GM19025 (cell line): ENCODE measurements around the gene CLSTN1.
A peak's percentile ranks its signal among the peaks of the same experiment; 100 is the strongest.
"Not testable (repeated sequence)": the region's sequence is repeated elsewhere in the genome, so short reads cannot be mapped to it uniquely, and the experiment has no call there.

ENCODE experiments used
- ATAC-seq: cut with Tn5 transposase; IDR thresholded peaks from one replicate; pipeline ENCODE4 v1.9.1; 2021; ENCODE audit warnings: mild to moderate bottlenecking, low read depth, moderate library complexity; ENCODE audit not compliant: unreplicated experiment

Gene CLSTN1

DNA sequence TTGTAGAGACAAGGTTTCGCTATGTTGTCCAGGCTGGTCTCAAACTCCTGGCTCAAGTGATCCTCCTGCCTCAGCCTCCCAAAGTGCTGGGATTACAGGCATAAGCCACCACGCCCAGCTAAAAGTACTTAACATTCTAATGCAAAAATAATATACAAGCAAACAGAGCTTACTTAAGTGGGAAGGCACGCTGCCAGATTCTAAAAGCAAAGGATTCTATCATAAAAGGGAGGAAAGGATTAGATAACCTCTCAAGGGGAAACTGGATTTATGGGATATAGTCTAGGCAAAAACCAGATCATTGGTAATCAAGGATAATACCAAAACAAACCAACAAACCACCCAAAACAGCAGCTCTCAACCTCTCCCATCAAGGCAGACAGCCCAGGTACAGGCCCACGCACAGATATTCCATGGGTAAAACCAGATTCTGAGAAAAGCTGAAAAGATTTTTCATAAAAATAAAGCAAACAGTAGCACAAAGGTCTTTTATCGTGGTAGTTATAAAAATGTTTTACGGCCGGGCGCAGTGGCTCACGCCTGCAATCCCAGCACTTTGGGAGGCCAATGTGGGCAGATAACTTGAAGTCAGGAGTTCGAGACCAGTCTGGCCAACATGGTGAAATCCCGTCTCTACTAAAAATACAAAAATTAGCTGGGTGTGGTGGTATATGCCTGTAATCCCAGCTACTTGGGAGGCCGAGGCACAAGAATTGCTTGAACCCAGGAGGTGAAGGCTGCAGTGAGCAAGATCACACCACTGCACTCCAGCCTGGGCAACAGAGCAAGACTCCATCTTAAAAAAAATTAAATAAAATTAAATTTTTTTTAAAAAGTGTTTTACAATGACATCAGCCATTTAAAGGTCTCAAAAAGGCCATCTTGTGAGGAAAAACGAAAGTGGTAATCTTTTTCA is 20.5 kb downstream of the CLSTN1 start:
- not testable (repeated sequence) for ATAC-seq

DNA sequence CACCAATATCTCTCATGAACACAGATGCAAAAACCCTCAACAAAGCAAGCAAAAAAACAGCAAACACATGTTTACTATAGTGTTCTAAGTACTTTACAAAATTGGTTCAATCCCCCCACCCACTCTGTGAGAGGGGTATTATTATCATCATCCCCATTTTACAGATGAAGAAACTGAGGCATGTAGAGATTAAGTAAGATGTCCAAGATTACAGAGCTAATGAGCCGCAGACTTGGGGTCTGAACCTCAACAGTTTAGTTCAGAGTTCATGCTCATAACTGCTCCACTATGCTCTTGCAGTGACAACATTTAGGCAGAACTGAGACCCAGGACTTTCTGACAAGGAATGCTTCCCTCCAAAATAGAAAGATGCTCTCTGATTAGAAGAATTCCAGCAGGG is 21.9 kb downstream of the CLSTN1 start:
- ATAC-seq, result no peak

- no peak for ATAC-seq
Observed at GRCh38 chr1:9798236-9799130, 25.3 kb downstream of the CLSTN1 start.

DNA sequence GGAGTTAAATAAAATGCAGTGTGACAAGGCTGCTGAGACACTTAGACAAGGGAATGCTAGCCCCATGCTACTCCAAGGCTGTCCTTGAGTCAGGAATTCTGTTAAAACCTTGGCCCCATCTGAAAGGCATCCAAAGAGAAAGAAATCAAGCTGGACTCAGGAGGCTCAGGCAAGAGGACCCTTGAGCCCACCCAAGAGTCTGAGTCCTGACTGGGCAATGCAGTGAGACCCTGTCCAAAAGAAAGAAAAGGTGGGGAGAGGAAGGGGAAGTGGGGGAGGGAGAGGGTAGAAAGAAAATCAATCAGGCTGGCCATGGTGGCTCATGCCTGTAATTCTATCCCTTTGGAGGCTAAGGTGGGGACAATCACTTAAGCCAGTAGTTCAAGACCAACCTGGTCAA is 26.7 kb downstream of the CLSTN1 start:
- ATAC-seq, result no peak

- no peak for ATAC-seq
Observed at GRCh38 chr1:9794081-9794480, 29.7 kb downstream of the CLSTN1 start.

- ATAC-seq, result no peak
Observed at GRCh38 chr1:9793291-9793690, 30.5 kb downstream of the CLSTN1 start.

- no peak for ATAC-seq
Observed at GRCh38 chr1:9792156-9793042, 31.4 kb downstream of the CLSTN1 start.

GRCh38 chr1:9789700-9790099 is 34.1 kb downstream of the CLSTN1 start:
- not testable (repeated sequence) for ATAC-seq

- peak; percentile 54 for ATAC-seq
Observed at GRCh38 chr1:9787702-9788101, 36.1 kb downstream of the CLSTN1 start.

GRCh38 chr1:9785406-9785805 is 38.4 kb downstream of the CLSTN1 start:
- ATAC-seq, result no peak

GRCh38 chr1:9784508-9785133 is 39.1 kb downstream of the CLSTN1 start:
- ATAC-seq, result no peak

DNA sequence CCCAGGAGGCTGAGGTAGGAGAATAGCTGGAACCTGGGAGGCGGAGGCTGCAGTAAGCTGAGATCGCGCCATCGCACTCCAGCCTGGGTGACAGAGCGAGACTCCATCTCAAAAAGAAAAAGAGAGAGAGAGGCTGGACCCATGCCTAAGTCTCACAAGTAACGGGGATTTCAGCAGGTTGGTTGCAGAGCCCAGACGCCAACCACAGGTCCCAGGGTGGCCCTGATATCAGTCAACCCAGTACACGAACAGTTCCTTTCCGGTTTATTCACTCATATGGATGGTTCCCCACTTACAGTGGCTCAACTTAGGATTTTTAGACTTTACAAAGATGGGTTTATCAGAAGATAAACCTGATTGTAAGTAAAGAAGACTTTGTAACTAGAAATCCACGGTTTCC is 40.9 kb downstream of the CLSTN1 start:
- no peak for ATAC-seq

DNA sequence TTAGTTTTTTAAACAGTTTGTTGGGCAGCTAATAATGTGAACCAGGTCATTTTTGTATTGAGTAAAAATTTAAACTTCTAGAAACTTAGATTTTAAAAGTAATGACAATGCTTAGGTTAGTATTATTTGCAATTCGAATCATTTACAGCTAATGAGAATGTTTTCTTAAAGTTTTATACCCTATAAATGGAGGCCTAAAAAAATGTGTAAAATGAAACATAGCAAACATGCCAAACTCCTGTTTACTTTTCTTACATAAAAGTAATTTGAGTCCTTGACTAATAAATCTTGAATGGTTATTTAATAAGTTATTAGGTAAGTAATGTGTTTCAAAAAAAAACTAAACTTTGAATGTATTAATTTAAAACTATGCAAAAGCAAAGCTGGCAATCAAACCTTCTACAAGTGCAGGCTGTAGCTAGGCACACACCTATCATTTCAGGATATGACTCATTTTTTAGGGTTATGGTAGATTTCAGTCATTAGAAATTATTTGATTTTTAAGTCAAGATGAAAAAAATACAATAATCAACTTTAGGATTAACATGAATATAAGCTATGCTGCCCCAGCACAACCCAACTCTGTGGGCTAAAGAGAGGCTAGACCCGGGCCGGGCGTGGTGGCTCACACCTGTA is 41.5 kb downstream of the CLSTN1 start:
- no peak for ATAC-seq

DNA sequence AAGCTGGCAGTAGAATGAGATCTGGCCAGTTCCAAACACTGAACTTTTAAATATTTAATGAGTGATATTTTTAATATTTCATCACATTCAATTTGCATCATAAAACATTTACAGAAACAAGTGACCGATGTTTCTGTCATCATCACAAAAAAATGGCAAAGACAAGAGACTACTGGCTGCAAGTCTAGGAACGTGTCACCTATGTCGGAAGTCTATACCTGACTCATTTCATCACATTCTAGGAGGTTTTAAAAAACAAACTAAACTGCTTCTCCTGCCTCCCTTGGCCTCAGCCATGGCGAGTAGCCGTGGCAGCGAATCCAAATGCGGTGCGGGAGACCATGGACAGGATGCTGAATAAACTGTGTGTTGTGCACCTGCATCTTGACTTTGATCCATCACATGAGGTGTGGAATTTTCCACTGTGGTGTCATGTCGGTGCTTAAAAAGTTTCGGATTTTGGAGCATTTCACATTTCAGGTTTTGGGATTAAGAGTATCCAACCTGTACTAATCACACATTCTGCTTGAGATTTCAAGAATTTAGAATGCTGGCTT is 43.1 kb downstream of the CLSTN1 start:
- no peak for ATAC-seq

- ATAC-seq, result no peak
Observed at GRCh38 chr1:9778905-9779304, 44.9 kb downstream of the CLSTN1 start.

GRCh38 chr1:9776685-9777084 is 47.1 kb downstream of the CLSTN1 start:
- ATAC-seq, result no peak

GRCh38 chr1:9774712-9775679 is 48.8 kb downstream of the CLSTN1 start:
- ATAC-seq, result no peak

- no peak for ATAC-seq
Observed at GRCh38 chr1:9770298-9770697, 53.5 kb downstream of the CLSTN1 start.
